NCI-H187 treated with DMSO at 0.1 percent for 48 hours (cell line): ENCODE measurements around the gene FADD.

Source experiments
- DNase-seq: peaks from one replicate; lab custom pipeline; 2025; lab: John Stamatoyannopoulos, UW

FADD gene, protein sequence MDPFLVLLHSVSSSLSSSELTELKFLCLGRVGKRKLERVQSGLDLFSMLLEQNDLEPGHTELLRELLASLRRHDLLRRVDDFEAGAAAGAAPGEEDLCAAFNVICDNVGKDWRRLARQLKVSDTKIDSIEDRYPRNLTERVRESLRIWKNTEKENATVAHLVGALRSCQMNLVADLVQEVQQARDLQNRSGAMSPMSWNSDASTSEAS

DNA sequence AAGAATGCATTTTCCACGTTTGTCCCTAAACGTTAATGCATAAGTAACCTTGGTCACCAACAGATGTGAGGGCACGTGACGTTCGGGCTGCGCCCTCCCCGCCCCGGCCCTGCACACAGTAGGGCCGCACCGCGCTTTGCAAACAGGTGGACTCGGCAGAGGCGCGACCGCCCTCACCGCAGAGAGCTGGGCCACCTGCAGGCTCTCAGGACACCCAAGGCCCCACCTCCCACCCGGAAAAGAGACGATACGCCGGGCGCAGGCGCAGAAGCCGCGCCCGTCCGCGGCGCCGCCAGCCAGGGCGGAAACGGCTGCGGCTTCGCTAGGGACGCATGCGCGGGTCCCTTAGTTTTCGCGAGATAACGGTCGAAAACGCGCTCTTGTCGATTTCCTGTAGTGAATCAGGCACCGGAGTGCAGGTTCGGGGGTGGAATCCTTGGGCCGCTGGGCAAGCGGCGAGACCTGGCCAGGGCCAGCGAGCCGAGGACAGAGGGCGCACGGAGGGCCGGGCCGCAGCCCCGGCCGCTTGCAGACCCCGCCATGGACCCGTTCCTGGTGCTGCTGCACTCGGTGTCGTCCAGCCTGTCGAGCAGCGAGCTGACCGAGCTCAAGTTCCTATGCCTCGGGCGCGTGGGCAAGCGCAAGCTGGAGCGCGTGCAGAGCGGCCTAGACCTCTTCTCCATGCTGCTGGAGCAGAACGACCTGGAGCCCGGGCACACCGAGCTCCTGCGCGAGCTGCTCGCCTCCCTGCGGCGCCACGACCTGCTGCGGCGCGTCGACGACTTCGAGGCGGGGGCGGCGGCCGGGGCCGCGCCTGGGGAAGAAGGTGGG, at the start of gene FADD:
FADD (plus strand) TSS at position 377 of the 831 bp plus-strand sequence; CDS start at position 541, 164 bp downstream.
- no peak for DNase-seq

DNA sequence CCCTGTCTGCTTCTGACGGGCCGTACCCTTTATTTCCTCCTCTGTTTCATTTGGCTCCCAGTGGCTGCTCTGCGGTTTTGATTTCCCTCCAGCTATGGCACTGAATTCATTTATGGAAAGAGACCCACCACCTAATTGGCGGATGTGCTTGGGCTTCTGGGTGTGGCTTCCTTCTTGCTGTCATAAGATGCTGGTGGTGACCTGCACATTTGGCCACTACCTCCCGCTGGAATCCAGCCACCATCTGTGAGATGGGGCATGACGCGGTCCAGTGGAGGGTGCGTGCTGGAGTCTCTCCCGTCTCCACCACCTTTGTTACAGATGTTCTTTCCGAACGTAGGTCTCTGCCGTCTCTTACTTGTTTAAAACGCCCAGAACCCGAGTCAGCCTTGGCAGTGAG, 47.7 kb upstream of the FADD start:
- no peak for DNase-seq

DNA sequence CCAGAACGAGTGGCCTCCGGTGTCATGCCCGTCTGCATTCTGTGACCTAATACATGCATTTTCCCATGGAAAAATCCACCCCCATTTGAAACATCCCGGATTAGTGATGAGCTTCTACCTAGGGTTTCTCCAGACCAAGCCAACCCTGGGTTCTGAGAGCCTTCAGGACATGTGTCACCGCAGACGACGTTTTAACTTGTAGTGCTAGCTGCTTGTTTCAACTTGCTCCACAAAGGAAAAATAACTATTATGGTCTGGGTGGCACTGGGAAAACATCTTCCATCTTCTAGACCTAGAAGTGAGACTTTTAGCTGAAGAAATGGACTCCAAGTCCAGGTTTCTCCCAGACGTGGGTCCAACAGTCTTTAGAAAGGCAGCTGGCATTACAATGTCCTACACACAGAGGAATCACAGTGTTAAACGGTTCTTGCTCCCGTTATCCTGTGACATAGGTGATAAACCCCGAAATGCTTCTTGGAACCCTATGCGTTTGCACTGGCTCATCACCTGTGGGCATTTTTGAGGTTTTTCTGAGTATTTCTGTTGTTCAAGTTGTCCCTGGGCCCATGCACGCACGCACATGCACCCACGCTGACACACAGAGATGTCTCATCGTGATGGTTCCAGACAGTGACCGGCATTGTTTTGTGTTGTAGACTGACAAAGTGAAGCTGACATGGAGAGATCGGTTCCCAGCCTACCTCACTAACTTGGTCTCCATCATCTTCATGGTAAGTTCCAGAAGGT, 46.6 kb upstream of the FADD start:
- DNase-seq, result no peak

DNA sequence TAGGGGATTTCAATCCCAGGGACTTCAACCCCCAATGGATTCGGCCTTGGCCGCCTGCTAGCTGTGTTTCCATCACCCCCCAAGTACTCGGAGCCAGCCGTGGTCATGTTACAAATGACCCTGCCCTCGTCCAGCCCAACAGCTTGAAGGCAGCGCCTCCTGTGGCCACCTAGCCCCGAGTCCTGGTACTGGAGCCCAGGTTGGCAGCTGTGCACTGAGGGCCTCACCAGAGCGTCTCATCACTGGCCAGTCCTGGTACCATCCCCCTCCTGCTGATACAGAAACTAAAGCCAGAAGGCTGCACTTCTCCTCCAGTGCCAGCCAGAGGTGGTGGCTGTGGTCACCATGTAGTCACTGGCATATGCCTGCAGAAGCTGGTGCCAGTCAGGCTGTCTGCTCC, 44.9 kb upstream of the FADD start:
- DNase-seq, result no peak

DNA sequence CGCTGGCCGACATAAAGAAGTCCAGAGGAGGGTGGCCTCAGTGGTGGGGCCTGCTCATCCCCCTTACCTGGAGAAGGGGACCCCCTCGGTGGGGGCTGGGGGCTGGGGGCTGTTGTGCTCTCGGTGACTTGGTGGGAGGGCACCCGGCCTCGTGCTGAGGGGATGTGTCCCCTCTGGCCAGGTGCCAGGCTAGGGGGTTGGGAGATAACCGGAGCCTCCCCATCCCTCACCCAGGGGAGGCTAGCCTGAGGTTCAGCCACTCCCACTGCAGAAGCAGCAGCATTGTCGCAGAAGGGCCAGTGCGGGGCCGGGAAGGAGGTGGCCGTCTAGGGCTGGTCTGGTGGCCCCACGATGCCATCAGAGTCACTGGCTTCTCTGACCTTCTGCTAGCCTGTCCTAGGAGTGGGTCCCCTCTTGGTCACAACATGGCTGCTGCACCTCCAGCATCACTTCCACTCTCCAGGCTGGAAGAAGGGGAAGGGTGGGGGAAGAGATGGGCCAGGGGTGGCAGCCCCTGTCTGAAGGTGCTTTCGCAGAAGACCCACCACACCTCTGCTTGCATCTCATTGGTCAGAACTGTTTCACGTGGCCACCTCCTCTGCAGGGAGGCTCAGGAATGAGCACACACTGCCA, 44.2 kb upstream of the FADD start:
- no peak for DNase-seq

DNA sequence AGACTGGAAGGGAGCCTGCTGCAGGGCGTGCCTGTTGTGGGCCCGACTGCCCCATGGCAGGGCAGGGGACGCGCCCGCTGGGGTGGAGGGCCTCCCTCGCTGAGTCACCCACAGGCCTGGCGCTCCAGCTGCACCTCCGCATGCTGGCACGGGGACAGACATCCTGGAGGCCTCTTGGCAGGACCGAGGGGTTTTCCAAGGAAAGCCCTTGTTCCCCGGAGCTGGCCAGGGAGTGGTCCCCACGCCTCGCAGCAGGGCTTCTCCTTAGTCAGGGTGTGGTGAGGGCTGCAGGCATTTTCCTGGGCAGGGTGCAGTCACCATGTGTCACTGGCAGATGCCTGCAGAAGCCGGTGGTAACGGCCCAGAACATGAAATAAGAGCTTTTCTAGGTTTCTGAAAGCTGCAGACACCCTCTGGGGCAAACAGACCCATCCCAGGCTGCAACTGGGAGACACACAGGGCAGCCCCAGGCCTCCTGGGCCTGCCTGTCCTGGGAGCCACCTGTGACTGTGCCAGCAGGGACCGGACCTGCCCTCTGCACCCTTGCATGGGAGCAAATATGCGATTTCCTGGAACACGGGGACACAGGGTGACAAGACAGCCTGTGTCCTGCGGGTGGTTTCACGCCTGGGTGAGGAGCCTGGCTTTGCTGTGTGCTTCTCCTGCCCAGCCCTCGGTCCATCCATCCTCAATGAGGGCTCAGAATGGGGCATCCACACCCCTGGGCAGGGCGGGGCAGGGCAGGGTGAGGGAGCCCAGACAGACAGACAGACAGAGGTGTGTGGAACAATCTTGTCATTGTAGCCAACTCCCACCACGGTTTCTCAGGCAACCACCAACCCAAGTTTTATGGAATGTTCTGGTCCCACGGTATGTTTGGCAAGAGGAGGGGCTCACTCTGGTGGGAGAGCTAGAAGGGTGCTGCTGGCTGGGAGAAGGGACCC, 43.2 kb upstream of the FADD start:
- no peak for DNase-seq

DNA sequence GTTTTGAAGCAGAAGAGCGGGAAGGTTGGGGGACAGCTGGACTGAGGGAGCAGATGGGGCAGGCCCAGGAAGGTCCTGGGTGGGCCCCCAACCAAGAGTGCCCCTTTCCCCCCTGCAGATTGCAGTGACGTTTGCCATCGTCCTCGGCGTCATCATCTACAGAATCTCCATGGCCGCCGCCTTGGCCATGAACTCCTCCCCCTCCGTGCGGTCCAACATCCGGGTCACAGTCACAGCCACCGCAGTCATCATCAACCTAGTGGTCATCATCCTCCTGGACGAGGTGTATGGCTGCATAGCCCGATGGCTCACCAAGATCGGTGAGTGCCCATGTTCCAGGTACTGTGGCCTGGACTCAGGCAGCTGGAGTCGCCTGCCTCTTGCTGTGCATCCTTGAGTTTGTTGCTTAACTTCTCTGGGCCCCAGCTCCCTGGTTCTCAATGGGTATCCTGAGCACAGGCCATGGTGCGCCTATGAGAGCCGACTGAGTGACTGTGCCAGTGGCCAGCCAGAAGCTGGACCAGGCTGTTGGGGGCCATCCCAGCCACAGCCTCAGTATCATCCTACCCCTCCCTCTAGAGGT, 42.0 kb upstream of the FADD start:
- no peak for DNase-seq

DNA sequence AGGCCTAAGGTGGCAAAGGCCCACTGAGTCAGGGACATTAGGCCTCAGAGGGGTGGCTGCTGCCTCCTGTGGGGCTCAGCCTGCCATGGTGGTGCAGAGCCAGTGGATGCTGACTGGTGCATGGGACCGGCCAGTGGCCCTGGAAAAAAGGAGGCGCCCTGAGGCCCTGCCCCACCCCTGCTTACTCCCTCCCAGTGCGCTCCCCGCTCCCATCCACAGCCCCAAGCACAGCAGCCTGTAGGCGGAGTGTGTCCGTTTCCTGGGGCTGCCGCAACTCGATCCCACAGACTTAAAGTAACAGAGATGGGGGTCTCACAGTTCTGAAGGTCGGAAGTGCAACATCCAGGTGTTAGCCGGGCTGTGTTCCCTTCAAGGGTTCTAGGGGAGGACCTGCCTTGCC, 38.4 kb upstream of the FADD start:
- no peak for DNase-seq

DNA sequence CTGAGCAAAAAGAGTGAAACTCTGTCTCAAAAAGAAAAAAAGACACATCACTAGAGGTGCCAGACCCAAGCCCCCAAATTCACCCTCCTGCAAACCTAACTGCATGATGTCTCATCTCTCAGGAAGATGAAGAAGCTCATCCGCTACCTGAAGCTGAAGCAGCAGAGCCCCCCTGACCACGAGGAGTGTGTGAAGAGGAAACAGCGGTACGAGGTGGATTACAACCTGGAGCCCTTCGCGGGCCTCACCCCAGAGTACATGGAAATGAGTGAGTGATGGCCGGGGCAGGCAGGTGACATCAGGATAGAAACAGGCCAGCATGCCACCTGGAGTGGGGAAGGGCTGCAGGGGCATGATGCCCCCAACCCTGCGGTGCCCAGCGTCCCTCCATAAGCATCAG, 36.0 kb upstream of the FADD start:
- DNase-seq, result no peak

DNA sequence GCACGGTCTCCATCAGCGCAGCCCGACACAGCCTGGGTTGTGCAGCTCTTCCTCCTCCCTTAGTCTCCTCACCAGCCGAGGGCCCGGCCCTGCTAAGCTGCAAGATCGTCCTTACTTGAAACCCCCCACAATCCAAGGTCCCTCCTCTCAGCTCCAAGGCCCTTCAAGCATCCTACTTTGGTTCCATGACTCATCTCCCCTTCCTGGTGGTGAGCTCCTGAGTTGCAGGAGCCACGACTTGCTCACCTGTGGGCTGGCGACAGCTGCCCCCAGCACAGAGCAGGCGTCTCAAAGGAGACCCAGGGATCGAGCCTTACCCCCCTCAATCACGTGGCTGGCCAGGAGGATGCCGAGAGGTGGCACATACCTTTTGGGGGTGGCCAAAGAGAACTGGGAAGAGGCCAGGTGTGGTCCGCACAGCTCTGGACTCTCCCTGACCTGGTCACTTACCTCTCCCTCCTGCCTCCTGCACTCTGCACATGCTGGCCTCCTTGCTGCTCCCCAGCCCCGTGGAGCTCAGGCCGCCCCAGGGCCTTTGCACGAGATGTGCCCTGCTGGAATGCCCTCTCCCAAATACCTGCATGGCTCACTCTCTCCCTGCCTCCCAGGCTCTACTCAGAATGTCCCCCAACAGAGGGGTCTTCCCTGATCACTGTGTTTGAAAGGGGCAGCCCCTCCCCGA, 35.2 kb upstream of the FADD start:
- DNase-seq, result no peak

DNA sequence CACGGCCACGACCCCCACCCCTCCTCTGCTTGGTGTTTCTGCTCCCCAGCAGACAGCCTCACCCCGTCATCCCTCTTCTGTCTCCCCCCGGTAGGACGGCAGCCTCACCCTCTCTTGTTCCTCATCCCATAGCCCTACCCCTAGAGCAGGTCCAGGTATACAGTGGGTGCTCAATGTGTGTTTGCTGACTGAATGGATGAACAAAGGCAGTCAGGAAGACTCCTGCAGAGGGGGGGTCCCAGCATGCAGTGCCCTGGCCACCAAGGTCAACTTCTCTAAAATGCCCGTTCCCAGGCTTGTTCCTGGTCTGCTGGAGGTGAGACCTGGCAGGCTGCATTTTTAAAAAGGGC, 34.7 kb upstream of the FADD start:
- DNase-seq, result no peak

DNA sequence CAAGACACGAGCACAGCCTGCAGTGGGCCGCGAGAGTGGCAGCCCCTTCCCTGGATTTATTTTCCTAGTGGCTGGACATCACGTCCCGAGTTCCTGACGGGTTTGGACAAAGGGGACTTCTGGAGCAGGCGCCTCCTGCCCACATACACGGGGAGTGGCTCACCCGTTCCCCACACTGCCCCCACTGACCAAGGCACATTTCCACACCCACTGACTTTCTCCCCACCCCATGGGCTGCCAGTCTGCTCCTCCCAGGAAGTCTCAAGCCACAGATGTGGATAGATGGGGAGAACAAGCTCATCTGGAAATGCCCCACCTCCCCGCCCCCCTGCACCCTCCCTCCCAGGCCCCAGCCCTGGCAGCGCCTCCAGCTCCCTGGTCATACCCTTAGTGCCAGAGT, 34.0 kb upstream of the FADD start:
- DNase-seq, result no peak

DNA sequence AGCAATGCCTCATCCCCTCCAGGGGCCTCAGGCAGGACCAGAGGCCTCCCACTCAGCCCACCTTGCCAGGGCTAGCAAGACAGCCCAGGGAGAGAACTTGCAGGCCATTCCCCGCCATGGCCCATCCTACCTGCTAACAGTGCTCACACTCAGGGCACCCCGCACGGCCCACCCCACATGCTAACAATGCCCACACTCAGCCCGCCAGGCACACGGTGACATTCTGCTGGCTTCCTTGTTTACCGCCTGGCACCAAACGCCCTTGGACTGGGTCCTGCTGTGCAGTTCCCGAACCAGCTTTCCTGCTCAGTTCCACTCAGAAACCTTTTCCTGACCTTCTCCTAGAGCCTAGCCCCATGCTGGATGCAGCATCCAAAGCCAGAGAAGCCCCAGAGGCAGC, 33.5 kb upstream of the FADD start:
- DNase-seq, result no peak

DNA sequence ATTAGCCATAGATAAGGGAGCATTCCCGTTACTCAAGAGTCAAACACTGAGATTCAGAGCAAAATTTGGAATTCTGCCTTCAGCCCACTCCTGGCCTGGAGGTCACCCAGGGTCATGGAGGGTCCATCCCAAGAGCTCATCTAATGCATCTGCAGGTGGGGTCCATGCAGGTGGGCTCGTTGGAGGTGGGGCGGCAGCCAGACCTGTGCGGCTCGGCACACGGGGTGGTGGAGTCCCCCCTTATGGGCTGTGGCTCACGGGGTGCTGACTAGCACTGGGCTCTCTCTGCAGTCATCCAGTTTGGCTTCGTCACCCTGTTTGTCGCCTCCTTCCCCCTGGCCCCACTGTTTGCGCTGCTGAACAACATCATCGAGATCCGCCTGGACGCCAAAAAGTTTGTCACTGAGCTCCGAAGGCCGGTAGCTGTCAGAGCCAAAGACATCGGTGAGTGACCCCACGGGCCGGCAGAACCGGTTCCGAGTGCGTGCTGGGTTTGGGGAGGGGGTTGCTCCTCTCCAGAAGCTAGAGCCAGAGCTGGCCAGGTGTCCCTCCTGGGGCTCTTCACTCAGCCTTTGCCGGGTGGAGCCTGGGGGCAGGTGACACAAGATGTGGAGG, 32.4 kb upstream of the FADD start:
- no peak for DNase-seq

DNA sequence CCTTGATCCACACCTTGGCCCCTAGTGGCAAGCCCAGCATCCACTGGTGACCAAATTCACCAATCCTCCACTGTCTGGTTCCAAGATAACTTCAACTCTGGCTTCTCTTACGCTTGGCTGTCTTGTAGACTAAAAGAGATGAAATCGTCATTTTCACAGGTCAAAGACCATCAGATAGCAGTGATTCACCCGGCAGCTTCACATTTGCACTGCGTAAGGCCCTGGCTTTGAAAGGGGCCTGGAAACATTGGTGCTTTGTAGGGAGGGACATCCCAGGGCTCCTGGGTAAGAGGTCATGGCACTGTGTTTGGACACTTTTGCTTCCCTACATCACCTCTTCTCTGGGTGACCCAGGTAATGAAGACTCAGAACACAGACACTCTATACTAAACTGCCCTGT, 30.1 kb upstream of the FADD start:
- DNase-seq, result no peak

DNA sequence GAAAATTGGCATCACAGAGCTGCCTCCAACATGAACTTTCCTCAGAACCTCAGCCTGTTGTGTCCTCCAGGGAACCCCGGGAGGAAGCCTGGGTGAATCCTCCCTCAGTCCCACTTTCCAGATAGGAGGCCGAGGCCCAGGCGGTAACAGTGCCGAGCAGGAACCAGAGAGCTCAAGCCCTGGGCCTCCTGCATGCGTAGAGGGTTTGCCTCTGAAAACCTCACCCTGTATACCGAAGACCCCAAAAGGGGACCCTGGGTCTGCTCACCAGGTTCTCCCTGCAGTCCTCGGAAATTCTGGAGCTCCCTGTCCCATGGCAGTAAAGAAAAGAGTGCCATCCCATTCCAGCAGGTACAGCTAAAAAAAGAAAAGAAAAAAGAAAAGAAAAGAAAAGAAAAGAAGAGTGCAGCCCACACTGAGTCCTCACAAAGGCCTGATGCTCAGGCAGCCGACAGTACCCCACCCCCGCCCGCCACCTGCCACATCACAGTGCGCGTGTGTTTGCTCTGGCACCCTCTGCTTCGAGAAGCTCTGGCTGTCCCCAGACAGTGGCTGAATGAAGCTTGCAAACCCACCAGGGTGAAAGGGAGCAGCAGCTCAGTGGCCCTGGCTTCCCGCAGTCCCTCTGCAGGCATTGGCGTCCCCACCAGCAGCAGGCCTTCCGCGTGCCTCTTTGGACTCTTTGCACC, 28.4 kb upstream of the FADD start:
- no peak for DNase-seq

DNA sequence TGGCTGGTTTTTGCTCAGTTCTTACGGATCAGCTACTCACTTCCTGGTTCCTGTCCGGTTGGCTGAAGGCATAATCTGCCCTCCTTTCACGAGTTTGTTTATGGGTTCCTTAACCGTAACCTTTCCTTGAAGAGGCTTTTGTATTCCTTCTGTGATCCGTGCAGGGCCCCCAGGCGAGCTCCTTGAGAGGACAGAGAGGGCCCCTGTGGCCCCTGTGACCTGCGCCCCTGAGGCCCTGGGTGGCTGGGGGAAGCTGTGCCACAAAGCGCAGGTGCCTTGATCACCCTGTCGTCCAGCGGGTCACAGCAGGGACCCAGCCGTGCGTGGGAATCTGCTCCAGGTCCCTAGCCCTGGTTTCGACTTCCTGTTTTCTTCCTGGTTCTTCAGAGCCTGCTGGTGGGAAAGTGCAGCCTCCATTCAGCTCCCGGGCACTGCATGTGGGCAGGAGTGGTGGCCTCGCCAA, 27.8 kb upstream of the FADD start:
- no peak for DNase-seq

DNA sequence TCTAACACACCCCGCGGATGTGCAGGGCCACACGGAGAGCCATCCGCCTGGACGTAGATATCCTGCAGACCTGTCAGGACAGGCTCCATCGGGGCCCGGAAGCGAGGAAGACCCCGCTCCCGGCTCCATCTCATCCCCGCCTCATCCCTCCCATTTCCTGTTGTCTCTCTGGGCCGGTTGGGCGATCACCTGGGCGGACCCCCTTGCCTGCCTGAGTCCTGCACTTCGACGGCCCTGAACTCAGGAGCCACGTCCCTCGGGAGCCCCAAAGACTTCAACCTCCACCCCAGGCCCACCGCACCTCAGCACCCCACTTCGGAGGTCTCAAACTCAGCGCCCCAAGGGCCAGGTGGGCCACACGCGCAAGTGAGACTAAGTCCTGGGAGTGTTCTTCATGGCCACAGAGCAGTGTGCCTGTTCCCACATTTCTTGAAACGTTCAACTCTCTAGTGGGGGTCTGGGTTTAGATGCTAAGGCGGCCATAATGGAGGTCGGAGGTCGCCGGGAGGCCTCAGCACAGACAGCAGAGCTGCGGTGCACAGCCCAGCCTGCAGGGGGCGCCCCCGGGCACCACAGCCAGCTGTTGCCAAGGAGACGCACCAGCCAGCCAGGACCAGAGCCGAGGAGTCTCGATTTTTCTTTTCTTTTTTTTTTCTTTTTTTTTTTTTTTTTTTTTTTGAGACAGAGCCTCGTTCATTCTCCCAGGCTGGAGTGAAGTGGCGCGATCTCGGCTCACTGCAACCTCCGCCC, 26.0 kb upstream of the FADD start:
- DNase-seq, result no peak

DNA sequence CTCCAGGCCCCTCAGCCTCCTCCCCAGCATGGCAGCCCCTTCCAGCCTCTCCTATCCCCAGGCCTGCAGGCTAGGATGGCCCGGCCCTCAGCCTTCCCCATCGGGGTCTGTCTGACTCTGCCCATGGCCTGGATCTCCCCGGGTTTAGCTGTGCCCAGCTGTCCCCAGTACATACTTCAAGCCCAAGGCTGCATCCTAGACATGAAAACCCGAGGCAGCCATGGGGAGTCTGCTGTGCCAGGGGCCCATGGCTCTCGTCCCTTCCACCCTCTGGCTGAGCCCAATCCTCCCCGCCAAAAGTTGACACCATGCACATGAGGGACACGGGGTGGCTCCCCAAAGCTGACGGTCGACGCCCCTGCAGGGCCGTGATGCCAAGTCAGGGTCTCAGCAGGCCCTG, 22.2 kb upstream of the FADD start:
- no peak for DNase-seq
